Adipose tissue (tissue), 3 donors: ENCODE measurements around the gene NBPF1. TPM values are rescaled to one million over a fixed set of nuclear protein-coding genes. Genes with fewer than 3 reads are reported as not detected.
"Not testable (repeated sequence)": the region's sequence is repeated elsewhere in the genome, so short reads cannot be mapped to it uniquely, and the experiment has no call there.

ENCODE experiments used
- H3K27ac ChIP-seq: one replicate; pipeline ENCODE4 v1.5.1; 2013; ENCODE audit warnings: low read depth, low read length
- WGBS, 3 donors: extraction: QIAGEN DNeasy Blood & Tissue Kit; methylation state at CpG; one replicate each; pipeline ENCODE4 v1.1.7; 2013; 5-methylcytosine and 5-hydroxymethylcytosine counted together
- polyA plus RNA-seq, 3 donors: library from polyadenylated mRNA; stranded (reverse); fragments of 200-250 nt; gene quantifications; one replicate each; pipeline ENCODE4 v1.2.3, GENCODE V29; 2013
- donor health status: healthy with polysubstance abuse.
- donor health status: Bipolar disorder and iron deficiency.
- donor health status: healthy.

The NBPF1 gene
- polyA plus RNA-seq, 3 donors, result 3.5 to 16.1 (median 5.6) TPM

- WGBS, 3 donors, result 85 to 91% (median 88%) methylated on average over 4 of the region's 4 CpGs
- H3K27ac ChIP-seq, result not testable (repeated sequence)
Observed at GRCh38 chr1:16643001-16643411, 29.6 kb upstream of the NBPF1 start.

- not testable (repeated sequence) for H3K27ac ChIP-seq
- 62 to 78% (median 75%) methylated on average over 6 to 9 of the region's 9 CpGs for WGBS, 3 donors
Observed at GRCh38 chr1:16642025-16642966, 28.9 kb upstream of the NBPF1 start.

- 88 to 95% (median 95%) methylated on average over 8 of the region's 8 CpGs for WGBS, 3 donors
- H3K27ac ChIP-seq, result not testable (repeated sequence)
Observed at GRCh38 chr1:16641159-16641975, 28.0 kb upstream of the NBPF1 start.

- not testable (repeated sequence) for H3K27ac ChIP-seq
- WGBS, 3 donors, result 72 to 82% (median 79%) methylated on average over 11 of the region's 11 CpGs
Observed at GRCh38 chr1:16639091-16640031, 26.0 kb upstream of the NBPF1 start.

GRCh38 chr1:16637941-16638778 is 24.8 kb upstream of the NBPF1 start:
- WGBS, 3 donors, result 87 to 94% (median 91%) methylated on average over 6 of the region's 6 CpGs
- H3K27ac ChIP-seq, result not testable (repeated sequence)

GRCh38 chr1:16636551-16637195 is 23.3 kb upstream of the NBPF1 start:
- 85 to 90% (median 90%) methylated on average over 10 of the region's 10 CpGs for WGBS, 3 donors
- H3K27ac ChIP-seq, result not testable (repeated sequence)

GRCh38 chr1:16635959-16636358 is 22.6 kb upstream of the NBPF1 start:
- not testable (repeated sequence) for H3K27ac ChIP-seq
- WGBS, 3 donors, result 93 to 97% (median 96%) methylated on average over 5 of the region's 5 CpGs

- WGBS, 3 donors, result 94 to 96% (median 96%) methylated on average over 6 of the region's 6 CpGs
- H3K27ac ChIP-seq, result not testable (repeated sequence)
Observed at GRCh38 chr1:16633540-16634282, 20.3 kb upstream of the NBPF1 start.

- 90 to 97% (median 95%) methylated on average over 14 of the region's 14 CpGs for WGBS, 3 donors
- H3K27ac ChIP-seq, result not testable (repeated sequence)
Observed at GRCh38 chr1:16632044-16632850, 18.9 kb upstream of the NBPF1 start.

GRCh38 chr1:16631248-16632043 is 18.1 kb upstream of the NBPF1 start:
- WGBS, 3 donors, result 88 to 95% (median 90%) methylated on average over 20 of the region's 20 CpGs

GRCh38 chr1:16630661-16631247 is 17.4 kb upstream of the NBPF1 start:
- WGBS, 3 donors, result 91 to 94% (median 93%) methylated on average over 36 of the region's 36 CpGs
- no peak overlapping the region for H3K27ac ChIP-seq

More at GRCh38 chr1:16631248-16632043, 18.1 kb upstream of the NBPF1 start:
- H3K27ac ChIP-seq, result no peak overlapping the region

GRCh38 chr1:16629916-16630530 is 16.7 kb upstream of the NBPF1 start:
- not testable (repeated sequence) for H3K27ac ChIP-seq
- 94 to 96% (median 96%) methylated on average over 21 of the region's 21 CpGs for WGBS, 3 donors

- WGBS, 3 donors, result 88 to 92% (median 88%) methylated on average over 19 of the region's 19 CpGs
- no peak overlapping the region for H3K27ac ChIP-seq
Observed at GRCh38 chr1:16628361-16629111, 15.2 kb upstream of the NBPF1 start.
